ENCODE results near the gene RETREG3.

RETREG3 gene

DNA sequence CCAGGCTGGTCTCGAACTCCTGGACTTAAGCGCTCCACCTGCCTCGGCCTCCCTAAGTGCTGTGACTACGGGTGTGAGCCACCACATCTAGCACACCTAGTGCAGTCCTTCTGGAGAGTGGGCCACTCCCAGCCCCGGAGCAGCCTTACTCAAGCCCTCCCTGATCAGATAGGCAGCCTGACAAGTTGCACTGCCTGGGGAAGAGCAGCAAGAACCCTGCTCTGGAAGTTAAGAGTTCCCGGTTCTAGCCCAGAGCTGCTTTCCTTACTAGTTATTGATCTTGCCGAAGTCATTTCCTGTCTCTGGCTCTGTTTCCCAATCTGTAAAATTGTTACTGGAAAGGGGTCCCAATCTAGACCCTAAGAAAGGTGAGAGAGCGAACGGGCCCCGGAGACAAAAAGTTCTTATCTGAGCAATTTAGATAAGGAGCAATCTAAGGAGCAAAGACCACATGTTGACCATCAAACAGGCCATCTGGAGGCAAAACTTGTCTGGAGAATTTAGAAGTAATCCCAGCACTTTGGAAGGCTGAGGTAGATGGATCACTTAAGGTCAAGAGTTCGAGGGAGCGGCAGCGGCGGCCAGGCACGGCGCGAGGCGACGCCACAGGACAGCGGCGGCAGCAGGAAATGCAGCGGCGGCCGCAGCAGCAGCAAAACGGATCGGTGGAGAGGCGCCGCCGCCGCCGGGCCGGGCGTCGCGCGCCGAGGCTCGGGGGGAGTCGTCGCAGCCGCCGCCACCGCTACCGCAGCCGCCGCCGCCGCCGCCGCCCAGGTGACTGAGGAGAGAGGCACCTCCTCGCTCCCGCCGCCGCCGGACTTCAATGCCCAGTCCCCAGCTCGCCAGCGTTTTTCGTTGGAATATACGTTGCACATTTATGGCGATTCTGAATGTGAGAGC lies 77.5 kb downstream of the RETREG3 start:
- DNase-seq (ENCODE audit: low read depth, low spot score) = peak; percentile 78

DNA sequence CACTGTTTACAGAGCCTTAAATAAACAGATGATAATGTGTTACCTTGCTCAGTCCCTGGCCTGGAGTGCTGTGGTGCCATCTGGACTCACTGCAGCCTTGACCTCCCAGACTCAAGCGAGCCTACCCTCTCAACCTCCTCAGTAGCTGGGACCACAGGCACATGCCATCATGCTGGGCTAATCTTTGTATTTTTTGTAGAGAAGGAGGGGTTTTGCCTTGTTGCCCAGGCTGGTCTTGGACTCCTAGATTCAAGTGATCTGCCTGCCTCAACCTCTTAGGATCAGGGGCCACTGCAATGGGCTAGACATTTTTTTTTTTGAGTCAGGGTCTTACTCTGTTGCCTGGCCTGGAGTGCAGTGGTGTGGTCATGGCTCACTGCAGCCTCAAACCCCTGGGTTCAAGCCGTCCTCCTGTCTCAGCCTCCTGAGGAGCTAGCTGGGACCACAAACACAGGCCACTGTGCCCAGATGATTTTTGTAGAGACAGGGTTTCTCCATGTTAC lies 78.2 kb downstream of the RETREG3 start:
- DNase-seq (ENCODE audit: low read depth, low spot score) = no peak

Measured in astrocyte of the hippocampus (primary cell).